Measurements from ENCODE around the gene COL28A1.

COL28A1 gene

GRCh38 chr7:7557252-7557651 lies 21.6 kb upstream of the COL28A1 start:
- DNase-seq = no peak

DNA sequence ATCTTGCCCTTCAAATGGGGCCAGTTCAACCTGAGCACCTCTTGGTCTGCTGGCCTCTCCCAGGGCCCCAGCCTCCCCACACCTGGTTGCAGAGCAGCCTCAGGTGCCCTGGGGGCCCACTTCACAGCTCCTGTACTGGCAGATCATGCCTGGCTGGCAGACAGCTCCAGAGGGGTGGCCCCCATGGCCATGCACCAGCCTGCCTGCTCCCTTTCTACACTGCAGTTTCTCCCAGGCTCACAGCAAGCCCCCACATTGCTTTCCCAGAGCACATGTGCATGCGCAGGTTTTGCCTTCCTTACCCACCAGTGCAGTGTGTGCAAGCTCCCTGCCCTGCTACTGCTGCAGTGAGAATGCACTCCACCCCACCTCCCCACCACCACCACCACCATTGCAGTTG lies 21.2 kb upstream of the COL28A1 start:
- DNase-seq = no peak

- DNase-seq = no peak
Measured at GRCh38 chr7:7554649-7555575, 19.2 kb upstream of the COL28A1 start.

GRCh38 chr7:7554021-7554432 lies 18.4 kb upstream of the COL28A1 start:
- no peak for DNase-seq

- no peak for DNase-seq
Measured at GRCh38 chr7:7553386-7553785, 17.7 kb upstream of the COL28A1 start.

GRCh38 chr7:7552199-7552598 lies 16.5 kb upstream of the COL28A1 start:
- DNase-seq = no peak

- no peak for DNase-seq
Measured at GRCh38 chr7:7550663-7551062, 15.0 kb upstream of the COL28A1 start.

- no peak for DNase-seq
Measured at GRCh38 chr7:7548407-7548806, 12.7 kb upstream of the COL28A1 start.

DNA sequence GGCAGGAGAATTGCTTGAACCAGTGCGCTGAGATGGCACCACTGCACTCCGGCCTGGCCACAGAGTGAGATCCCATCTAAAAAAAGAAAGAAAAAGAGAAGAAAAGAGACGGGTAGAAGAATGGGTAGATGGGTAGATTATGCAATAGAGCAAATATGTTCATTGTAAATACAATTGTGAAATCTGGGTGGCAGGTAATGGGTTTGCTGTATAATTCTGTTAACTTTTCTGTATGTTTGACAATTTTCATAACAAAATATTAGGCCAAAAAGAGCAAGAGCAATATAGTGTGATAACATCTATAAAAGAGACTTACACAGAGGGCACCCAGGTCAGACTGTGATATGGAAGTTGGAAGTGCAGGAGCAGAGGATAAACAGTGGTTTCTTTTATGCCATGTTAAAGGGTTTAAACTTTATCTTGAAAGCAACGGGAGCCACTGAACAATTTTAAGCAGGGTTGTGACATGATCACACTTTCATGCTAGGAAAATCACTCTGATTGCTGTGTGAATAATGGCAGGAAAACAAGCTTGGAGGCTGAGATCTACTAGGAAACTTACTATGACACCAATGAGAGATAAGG lies 6.7 kb upstream of the COL28A1 start:
- no peak for DNase-seq

GRCh38 chr7:7539711-7540110 lies 4.0 kb upstream of the COL28A1 start:
- DNase-seq = no peak

GRCh38 chr7:7539152-7539551 lies 3.5 kb upstream of the COL28A1 start:
- DNase-seq = no peak

DNA sequence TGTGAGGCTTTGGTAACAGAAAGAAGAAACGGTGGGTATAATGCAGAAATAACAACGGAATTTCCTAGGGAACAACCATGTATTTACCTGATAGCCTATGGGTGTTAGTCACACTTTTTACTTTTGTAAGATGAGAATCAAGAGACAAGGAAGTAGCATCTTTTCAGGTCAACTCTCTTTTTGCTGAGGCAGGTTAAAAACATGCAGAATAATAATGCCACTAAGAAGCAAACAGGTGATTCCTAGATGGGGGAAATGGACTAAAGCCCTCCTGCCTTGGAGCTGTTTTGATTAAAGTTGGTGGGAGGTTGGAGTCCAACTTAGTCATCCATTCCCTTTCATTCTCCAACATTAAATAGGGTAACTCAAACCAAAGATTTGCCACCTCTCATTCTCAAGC lies 2.0 kb upstream of the COL28A1 start:
- no peak for DNase-seq

GRCh38 chr7:7536396-7537019 lies 835 bp upstream of the COL28A1 start:
- DNase-seq = no peak

DNA sequence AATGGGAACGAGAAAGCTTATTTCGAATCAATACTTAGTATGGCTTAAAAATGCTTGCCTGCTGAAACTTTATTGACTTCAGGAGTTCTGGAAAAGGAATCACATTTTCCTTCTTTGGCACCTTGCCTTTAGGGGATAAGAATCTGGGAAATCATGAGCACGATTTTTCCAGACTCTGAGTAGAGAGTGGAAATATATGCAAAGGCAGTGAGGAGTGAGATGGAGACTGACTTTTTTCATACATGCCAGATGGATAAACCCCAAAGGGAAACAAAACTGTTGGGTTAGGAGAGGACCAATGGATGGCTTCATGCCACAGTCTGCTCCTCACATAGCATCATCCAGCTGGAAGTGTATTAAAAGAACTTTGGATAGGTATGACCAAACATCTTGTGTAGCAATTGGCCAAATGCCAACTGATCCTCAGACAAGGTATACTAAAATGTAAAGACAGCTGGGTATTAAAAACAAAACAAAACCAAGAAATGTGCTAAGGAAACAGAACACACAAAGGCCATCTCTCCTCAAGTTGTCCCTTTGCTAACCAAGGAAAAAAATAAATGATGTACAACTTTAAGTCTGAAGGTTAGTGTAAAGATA lies 1.7 kb downstream of the COL28A1 start:
- DNase-seq = no peak

DNA sequence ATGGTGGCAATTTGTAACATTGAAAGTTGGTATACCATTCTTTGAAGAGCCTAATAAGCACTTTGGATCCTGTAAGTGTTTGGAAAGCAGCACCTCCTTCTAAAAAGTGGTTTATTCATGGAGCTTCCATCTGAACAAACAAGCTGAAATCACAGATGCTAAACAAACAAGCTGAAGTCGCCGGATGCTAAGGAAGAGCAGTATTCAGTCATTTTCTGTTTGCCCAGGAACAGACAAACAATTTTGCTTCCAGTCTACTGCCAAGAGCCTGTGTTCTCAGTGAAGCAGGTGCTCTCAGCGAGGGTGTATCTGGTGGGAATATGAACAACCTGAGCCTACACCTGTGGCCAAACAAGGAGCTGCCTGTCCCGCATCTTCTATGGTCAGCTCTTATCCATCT lies 6.3 kb downstream of the COL28A1 start:
- DNase-seq = no peak

- DNase-seq = no peak
Measured at GRCh38 chr7:7527047-7527446, 8.6 kb downstream of the COL28A1 start.

DNA sequence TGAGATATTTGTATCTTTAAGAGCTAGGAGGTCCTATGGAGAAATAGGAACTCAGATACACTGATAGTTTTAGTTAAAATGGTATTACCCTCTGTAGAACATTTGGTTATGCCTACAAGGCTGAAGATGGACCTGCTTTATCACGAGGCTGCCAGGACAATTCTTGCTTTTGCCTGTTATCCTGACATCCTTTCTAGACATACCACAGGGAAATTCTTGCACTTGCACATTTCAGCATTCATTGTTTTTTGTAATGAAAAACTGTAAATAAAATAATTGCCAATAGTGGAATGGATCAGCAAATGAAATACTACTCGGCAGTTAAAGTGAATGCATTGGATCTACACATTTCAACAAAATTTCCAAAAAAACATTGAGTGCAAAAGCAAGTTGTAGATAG lies 9.7 kb downstream of the COL28A1 start:
- DNase-seq = no peak

DNA sequence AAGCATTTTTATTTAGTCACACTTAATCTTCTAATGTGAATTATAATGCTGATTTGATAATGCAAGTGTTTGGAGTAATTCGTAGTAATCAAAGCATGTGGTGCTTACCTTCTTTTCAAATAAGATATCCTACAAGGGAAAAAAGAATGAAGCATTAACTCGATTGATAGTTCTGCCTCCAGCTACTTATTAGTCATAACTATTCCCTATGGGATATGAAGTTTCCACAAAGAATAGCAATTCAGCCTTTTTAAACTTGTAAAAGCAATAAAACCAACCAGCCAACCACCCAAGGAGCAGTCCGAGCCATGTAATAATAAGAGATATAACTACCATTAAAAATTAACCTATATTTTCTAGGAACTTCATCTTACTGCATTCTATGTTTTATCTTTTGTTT lies 11.6 kb downstream of the COL28A1 start:
- DNase-seq = no peak

DNA sequence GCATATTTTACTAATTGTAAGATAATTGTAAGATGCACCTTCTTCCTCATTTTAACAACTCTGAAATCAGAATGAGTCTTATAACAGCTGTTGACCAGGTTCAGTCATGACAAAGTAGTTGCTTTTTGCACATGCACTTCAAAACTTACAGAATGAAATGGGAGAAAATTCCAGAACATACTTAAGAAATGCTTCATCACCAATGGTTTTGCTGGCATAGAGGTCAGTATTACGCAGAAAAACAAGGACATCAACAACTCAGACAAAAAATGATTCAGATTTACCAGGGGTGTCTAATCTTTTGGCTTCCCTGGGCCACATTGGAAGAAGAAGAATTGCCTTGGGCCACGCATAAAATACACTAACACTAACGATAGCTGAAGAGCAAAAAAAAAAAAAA lies 13.3 kb downstream of the COL28A1 start:
- DNase-seq = no peak

DNA sequence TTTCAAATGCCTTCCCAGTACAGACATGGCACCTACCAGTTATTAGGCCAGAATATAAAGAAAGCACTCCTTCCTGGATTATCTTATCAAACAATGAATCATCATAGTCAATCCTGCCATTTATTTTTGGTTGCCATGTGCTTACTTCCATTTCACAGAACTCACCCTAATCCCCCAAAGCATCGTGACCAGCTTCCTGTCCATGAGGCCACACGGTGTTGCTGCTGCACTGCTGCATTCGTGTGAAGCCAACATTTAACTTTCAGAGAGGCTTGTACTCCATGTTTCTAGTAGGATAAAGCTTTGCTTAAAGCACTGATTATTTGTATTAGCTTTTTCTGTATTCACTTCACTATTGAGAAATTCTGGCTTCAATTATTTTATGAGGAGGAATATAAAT lies 14.4 kb downstream of the COL28A1 start:
- no peak for DNase-seq

DNA sequence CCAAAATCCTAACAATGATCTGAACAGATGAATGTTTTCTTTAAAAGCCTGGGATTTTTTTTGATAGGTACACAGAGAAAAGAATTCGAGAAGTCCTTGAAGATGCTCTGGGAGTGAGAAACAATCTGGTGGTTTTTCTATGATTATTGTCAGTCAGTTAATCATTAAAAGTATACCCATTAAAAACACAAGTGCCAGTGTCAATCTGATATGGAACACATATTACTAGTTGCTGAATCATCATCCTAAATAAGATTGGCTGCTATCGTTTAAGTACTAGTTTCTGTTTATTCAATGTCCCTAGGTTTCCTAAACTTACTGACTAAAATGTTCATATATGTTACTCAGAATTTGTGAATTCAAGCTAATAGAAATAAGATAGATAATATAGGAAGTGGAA lies 16.1 kb downstream of the COL28A1 start:
- DNase-seq = no peak

GRCh38 chr7:7519056-7519455 lies 16.6 kb downstream of the COL28A1 start:
- DNase-seq = no peak

GRCh38 chr7:7517754-7518153 lies 17.9 kb downstream of the COL28A1 start:
- DNase-seq = no peak

GRCh38 chr7:7516662-7517061 lies 19.0 kb downstream of the COL28A1 start:
- no peak for DNase-seq

All from stimulated activated CD4-positive, alpha-beta T cell treated with anti-CD3 and anti-CD28 coated beads, Interleukin-4, amount 100 ng/mL, for 4 hours (primary cell).